ENCODE measurements around the gene BANF1. TPM values are rescaled to one million over a fixed set of nuclear protein-coding genes. Genes with fewer than 3 reads are reported as not detected.

BANF1 gene
- total and polyA plus RNA-seq, 2 donors (not counting 1 experiment from before 2014, with no cell fraction given): 74.3 to 99.3 TPM

- no peak overlapping the region for H3K9ac ChIP-seq (ENCODE audit: low read length)
These were observed 21.1 kb upstream of the BANF1 start for GRCh38 chr11:65981101-65981740.

More at GRCh38 chr11:65981101-65981740, 21.1 kb upstream of the BANF1 start:
- no peak overlapping the region for H3K27ac ChIP-seq (ENCODE audit: low read length in 2 of 2)
- H3K27me3 ChIP-seq (replicated peaks in 1 of 4; ENCODE audit: control extremely low read depth in 1 of 4, control insufficient read depth in 3 of 4, insufficient read depth in 4 of 4, low read length in 3 of 4): no peaks in the 10 kb centered on the region
- intact Hi-C loops (cut with micrococcal nuclease): no loop called here
- Mint-ChIP-seq H3K27me3 (no peaks in the 10 kb centered on the region), H3K9me3 (ENCODE audit: insufficient read depth) (no peaks in the 10 kb centered on the region), H3K4me1 (no peaks in the 10 kb centered on the region), H3K4me3 (no peak overlapping the region), H3K27ac (no peak overlapping the region)
- no peak for DNase-seq
- H3K4me2 ChIP-seq (replicated peaks; ENCODE audit: low read depth, low read length, poor library complexity, severe bottlenecking): no peak overlapping the region
- H3K79me2 ChIP-seq (ENCODE audit: control insufficient read depth, insufficient read depth, low read length): no peaks in the 10 kb centered on the region
- ChIA-PET CTCF (interaction anchor here (0.5 to 11.9 kb wide), 5 partner anchors 19 to 1161 kb away, joined by 3 to 144 read pairs (median 3); partner anchors contain the start of gene SART1), POLR2A (interaction anchor here (0.6 kb wide), 1 partner anchor 14 kb away, joined by 6 read pairs; no protein-coding TSS in a partner anchor)
- H4K20me1 ChIP-seq (ENCODE audit: control insufficient read depth, insufficient read depth, low read length, poor library complexity, severe bottlenecking): no peaks in the 10 kb centered on the region
- no peak overlapping the region for H3K4me3 ChIP-seq (ENCODE audit: control extremely low read depth in 1 of 5, extremely low read depth in 1 of 5, insufficient read depth in 1 of 5, low read depth in 2 of 5, low read length in 4 of 5)
- TF ChIP-seq CTCF (IDR thresholded peaks at IDR 0.05): no peak
- no peak for ATAC-seq (ENCODE audit: low read depth)
- no peak overlapping the region for H2AFZ ChIP-seq (ENCODE audit: insufficient read depth, low read depth, low read length, poor library complexity, severe bottlenecking)
- peaks cover 0 to 24% of the 10 kb centered on the region in 2 experiments for H3K36me3 ChIP-seq (replicated peaks in 1 of 2; ENCODE audit: control extremely low read depth in 1 of 2, control insufficient read depth in 1 of 2, extremely low read depth in 1 of 2, insufficient read depth in 2 of 2, low read length in 1 of 2)
- H3K4me1 ChIP-seq (ENCODE audit: control insufficient read depth in 2 of 2, insufficient read depth in 2 of 2, low read length in 2 of 2): no peaks in the 10 kb centered on the region
- WGBS (ENCODE audit: insufficient coverage): 91% methylated on average over 12 of the region's 12 CpGs
- H3K9me3 ChIP-seq (ENCODE audit: control extremely low read depth in 1 of 3, control insufficient read depth in 2 of 3, insufficient read depth in 1 of 3, low read length in 2 of 3): no peaks in the 10 kb centered on the region
